Astrocyte (in vitro differentiated cells and primary cell): ENCODE data around the gene RHOBTB1.
A peak's percentile ranks its signal among the peaks of the same experiment; 100 is the strongest.

ENCODE experiments used
- EZH2 ChIP-seq: IDR thresholded peaks from 2 replicates; pipeline ENCODE4 v1.6.1; 2012; ENCODE audit warnings: mild to moderate bottlenecking, low read length, inconsistent platforms; ENCODE audit not compliant: insufficient read depth
- TF ChIP-seq, protein P1 (sequence below): IDR thresholded peaks from 2 replicates; pipeline ENCODE4 v1.5.1; 2011; ENCODE audit warnings: low read depth, mild to moderate bottlenecking, inconsistent platforms, low read length, moderate library complexity; ENCODE audit not compliant: insufficient read depth

DNA sequence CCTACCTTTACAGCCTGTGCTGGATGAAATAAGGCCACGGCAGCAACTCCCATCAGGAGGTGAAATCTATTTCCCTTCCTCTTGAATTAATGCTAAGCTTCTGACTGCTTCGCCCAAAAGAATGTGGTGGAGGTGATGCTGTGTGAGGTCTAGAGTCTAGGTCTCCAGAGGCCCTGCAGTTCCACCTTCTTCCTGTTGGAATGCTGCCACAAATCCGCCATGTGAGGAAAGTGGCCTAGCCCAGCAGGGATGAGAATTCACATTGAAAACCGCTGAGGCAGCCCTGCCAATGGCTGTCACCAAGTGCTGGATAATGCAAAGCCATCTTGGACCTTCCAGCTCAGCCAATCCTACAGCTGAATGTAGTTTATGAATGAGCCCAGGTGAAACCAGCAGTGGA lies 28.0 kb downstream of the RHOBTB1 start:
- TF ChIP-seq EZH2 = no peak
- TF ChIP-seq, protein P1, sequence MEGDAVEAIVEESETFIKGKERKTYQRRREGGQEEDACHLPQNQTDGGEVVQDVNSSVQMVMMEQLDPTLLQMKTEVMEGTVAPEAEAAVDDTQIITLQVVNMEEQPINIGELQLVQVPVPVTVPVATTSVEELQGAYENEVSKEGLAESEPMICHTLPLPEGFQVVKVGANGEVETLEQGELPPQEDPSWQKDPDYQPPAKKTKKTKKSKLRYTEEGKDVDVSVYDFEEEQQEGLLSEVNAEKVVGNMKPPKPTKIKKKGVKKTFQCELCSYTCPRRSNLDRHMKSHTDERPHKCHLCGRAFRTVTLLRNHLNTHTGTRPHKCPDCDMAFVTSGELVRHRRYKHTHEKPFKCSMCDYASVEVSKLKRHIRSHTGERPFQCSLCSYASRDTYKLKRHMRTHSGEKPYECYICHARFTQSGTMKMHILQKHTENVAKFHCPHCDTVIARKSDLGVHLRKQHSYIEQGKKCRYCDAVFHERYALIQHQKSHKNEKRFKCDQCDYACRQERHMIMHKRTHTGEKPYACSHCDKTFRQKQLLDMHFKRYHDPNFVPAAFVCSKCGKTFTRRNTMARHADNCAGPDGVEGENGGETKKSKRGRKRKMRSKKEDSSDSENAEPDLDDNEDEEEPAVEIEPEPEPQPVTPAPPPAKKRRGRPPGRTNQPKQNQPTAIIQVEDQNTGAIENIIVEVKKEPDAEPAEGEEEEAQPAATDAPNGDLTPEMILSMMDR = peak; percentile 5
